Ramos (cell line): ENCODE results near the gene ABCA13.

Experiments
- in situ Hi-C: fragments of 300-500 bp; cut with MboI; formaldehyde crosslinking; loops from one replicate; pipeline ENCODE4 v1.14.3; 2022; ENCODE audit warnings: low sequenced_read_pairs; ENCODE audit not compliant: unreplicated experiment

Gene ABCA13

DNA sequence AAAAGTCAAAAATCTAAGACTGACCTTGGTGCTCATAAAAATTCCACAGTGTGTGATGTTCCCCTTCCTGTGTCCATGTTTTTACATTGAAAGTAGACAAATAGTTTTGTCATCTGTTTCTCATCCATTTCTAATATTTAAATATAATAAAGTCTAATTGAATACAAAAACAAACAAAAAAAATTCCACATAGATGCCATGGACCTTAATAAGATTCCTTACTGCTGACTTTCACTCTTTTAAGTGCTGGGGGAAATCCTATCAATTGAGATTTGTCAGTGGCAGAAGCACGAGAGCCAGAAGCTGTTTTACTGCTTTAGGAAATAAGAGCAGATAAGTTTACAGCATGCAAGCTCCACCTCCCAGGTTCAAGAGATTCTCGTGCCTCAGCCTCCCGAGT, 310.0 kb downstream of the ABCA13 start:
- in situ Hi-C loops: no loop called here

DNA sequence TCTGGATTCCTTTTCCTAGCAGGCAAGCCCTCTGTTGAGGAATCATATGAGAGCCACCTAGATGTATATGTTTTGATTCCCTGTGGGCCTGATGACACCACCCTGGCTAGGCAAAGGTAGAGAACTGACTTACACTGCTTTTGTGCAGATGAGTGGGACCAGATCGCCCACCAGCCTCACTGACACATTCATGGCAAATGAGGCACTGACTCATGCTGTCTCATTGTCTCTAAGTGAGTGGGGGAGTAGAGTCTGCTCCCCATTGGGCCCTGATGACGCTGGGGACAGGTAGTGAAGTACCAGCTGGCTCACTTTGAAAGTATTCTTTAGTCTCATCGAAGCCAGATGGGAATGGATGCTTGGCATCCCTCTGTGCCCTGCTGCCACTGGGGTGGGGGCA, 326.3 kb downstream of the ABCA13 start:
- in situ Hi-C loops: no loop called here

DNA sequence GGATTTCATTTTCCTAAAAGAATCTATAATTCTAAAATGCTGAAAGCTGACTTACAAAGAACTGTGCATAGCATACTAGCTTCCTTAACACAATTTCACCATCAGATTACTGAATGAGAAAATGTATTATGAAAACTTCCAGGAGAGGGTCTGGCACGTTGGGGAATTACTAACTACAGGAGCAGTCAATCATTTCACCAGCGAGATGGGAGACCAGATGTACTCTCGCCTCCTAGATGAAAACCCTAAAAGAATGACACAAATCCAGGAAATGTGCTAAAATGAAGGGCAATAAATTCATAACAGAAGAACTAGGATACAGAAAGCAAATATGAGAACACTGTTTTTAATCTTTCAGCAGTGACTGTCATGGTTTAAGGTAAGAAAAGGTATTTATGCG, 330.8 kb downstream of the ABCA13 start:
- in situ Hi-C loops: no loop called here

DNA sequence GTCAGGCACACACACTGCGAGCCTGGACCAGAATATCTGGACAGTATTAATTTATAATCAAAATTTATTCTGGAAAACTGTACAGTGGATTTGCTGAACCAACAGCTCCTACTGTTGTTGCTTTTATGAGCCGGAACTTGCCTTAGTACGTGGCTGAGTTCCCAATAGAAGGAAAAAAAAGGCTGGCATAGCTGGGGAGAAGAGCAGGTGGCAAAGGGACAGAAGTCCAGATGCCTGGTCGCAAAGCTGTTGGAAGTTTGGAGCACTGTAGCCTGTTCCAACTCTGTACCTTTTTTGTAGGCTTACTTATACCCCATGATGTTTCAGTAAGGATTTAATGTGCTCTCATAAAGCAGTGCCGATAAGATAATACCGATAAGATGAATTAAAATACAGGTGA, 333.8 kb downstream of the ABCA13 start:
- in situ Hi-C loops: no loop called here

DNA sequence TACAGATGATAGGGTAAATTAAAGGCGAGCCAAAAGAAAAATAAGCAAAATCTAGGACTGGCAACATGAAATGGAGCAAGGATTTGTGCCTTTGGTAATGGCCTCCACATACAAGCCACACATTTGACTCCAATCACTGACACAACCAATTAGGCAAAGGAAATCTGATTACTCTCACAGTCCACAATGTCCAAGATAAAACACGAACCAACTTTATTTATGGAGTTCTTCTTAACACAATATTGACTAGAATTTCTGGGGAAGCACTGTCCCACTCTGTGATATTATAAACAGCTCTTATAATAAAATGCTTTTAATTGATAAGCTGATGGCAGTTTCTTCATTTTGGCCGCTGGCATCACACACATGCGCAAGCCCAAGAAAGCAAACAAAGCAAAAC, 334.2 kb downstream of the ABCA13 start:
- in situ Hi-C loops: no loop called here

DNA sequence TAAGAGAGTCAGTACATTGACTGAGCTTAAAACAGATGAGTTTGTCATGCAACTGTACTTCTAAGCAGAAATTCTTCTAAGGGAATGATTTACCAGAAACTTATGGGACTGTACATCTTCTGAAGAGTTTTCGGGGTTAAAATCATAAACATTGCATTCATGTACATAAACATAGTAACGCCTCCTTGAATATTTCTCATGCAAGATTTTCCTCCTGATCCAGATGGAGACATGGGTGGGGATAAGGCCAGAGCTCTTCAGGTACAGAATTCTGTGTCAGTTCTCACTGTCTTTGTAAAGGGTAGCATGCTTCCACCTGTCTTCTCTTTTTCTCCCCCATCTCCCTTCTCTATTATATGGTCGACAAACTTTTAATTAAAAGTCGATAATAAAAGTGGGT, 335.3 kb downstream of the ABCA13 start:
- in situ Hi-C loops: no loop called here

DNA sequence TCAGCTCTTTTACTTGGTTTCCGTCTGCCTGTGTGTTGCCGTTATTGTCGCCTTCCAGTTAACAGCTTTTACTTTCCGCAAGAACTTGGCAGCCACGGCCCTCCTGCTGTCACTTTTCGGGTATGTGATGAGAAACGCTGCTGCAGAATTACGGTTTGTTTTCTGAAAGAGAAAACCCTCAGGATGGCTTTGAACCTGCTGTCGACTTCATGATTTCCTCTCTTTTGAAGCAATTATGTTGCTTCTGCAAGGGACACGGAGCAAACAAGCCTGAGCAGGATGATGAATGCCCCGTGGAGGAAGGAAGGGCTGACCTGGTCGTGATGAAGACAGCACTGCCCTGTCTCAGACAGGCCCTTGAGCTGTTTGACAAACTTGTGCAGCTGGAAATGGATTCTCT, 339.8 kb downstream of the ABCA13 start:
- in situ Hi-C loops: no loop called here

DNA sequence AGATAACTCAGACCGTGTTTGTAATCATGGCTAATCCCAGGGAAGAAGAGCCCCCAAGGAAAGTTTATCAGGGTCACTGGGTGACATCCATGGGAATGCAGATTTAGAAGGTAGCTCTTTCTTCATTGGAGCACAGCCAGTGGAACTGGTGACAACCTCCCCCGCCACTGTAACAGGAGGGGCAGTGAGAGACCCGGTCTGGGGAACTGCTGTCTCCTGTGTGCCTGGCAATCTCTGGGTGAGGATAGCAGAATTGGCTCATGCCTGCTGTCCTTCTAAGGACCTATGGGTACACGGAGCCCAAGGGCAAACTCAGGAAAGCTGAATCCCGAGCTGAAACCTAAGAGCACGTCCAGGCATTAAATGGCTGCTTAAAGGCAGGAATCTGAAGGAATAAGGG, 341.6 kb downstream of the ABCA13 start:
- in situ Hi-C loops: no loop called here

DNA sequence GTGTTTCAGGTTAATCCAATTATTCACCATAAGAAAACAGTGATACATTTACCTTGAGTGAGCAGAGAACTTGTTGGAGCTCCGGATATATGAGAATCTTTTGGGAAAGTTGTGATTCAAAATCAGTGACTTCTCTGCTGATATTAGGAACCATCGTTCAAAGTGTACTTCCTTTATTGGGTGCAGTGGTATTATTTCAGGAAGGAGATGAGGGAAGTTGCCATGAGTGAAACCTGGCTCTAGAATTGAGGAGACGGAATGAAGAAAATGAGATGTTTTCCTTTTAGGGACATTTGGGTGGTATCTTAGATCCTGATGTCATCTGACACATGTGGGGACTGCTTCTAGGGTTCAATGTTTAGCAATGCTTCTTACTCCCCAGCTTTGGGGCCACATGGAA, 343.9 kb downstream of the ABCA13 start:
- in situ Hi-C loops: no loop called here

DNA sequence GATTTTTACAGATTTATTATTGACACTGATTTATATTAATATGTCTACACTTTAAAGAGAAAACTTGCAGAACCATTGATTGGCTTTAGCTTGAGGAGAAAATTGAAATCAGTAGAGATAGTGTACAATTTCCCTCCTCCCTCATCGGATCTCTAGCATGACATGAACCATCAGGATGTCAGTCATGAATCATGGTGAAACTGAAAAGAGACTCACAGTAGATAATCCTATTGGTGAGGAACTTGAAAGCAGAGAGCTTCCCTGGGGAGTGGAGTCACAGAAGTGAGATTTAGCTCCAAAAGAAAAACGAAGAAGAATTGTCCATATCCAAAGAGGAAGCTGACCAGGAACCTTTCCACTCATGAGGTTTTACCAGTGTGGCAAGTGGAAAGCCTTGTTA, 346.8 kb downstream of the ABCA13 start:
- in situ Hi-C loops: no loop called here

DNA sequence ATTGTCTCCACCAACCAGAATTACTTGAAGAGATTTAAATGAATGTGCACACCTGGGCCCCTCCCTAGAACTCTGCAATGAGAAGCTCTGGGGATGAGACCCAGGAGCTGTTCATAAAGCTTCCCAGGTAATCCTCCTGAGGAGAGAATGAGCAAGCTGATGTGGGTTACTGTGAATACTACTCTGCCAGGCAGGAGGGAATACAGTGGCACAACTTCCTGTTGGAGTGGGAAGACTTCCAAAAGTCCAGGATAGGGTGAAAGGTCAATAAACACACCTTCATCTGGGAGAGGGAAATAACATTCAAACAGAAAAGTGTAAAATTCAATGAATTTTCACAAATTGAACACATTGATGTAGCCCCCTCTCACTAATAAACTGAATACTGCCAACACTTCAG, 351.4 kb downstream of the ABCA13 start:
- in situ Hi-C loops: no loop called here

DNA sequence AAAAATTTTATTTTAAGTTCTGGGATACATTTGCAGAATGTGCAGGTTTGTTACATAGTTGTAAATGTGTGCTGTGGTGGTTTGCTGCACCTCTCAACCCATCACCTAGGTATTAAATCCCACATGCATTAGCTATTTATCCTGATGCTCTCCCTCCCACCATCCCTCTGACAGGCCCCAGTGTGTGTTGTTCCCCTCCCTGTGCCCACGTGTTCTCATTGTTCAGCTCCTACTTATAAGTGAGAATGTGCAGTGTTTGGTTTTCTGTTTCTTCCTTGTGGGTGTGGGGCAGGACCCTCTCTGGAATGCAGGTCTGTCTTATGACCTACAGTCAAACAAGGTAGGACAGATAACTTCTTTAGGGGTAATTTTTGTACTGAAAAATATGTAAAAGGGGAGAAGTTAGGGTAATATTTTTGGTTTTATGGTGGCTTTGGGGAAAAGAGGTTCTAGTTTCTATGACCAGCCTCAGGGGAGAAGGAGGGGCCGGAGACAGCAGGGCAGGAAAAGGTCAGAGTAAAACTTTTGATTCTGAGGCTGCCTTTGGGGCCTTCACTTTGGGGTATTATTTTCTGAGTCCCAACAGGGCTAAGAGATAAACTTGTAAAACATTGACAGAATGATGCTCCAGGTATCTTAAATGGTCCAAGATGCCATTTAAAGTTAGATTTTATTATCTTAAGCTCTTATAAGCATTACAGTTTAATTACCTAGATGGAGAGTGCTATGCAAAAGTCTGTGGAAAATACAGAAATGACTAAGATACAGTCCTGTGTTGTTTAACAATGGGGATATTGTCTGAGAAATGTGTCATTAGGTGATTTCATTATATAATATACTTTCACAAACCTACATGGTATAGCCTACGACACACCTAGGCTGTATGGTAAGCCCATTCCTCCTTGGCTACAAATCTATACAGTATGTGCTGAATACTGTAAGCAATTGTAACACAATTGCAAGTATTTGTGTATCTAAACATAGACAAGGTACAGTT, 354.8 kb downstream of the ABCA13 start:
- in situ Hi-C loops: no loop called here

DNA sequence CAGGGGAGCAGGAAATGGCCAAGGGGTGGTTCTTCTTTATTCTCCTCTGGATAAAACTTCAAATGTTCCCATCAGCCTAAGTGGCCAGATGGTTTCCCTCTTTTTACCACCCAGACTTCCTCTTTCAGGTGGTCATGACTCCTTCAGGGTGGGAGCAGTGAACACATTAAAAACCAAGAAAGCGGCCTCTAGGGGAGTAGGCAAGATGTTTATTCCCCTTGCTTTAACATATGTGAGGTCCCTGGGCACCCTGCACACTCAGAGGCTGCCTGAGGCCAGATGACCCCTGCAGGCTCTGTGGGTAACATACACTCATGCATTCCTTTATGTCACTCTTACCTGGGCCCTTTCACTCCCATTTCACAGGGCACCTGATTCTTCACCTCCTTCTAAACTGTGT, 357.4 kb downstream of the ABCA13 start:
- in situ Hi-C loops: no loop called here

DNA sequence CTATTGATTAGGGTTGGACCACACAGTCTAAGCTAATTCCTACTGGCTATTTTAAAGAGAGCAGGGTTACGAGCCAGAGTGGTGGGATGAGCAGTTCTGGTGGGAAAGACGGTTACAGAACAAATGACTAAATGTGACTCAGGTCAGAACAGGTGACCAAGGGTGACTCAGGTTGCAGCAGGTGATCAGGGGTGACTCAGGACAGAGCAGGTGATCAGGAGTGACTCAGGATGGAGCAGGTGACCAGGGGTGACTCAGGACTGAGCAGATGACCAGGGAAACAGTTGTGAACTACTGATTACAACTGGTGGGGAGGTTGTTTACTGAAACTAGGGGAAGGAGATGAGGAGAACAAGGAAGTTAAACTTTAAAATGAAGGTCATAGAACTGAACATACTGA, 366.3 kb downstream of the ABCA13 start:
- in situ Hi-C loops: no loop called here

DNA sequence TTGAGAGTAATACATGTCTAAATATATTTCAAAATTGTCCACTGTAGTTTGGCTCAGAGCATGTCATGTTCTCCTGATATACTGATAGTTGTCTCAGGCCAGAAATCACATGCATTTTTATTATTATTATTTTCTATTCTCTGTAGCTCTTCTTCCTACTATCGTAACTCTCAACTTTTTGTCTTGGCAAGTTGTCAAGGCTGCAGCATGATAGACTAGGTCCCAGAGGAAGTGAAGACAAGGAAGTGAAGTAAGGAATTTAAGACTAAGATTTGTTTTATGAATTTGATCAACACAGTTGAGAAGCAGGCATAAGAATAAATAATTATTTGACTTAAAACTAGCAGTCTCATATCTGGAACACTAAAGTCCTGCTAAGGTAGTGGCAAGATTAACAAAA, 369.5 kb downstream of the ABCA13 start:
- in situ Hi-C loops: no loop called here

DNA sequence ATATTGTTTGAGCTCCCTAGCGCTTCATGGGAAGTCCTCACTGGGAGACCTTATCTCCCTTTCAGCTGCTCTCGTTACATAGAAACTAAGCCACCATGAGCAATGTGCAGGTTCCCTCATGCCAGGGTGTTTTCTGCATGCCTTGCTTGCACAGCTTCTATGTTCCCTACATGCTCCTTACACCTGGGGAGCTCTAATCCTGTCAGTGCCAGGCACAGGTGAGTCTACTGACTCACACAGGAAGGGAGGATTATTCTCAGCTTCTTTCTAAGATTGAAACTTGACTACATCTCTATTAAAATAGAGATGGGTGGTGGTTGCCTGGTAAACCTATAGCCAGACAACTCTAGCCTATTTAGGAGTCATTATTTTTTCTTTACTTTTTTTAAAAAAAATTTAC, 377.4 kb downstream of the ABCA13 start:
- in situ Hi-C loops: no loop called here

DNA sequence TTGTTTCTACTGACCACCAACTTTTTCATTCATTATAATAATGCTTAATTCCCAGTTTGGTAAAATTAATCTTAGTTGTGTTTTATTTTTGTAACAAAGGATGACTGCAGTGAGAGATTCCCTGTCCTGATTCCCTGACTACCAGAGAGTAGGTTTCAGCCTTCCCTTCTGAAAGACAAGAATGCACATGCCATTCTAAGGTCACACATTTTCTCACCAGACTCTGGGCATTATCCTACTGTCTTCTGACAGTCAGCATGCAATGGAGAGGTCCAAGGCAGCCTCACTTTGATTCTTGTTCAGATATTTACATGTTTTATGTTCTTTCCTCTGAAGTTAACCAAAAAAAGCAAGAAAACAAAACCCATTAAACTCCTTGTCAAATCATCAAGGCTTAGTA, 380.4 kb downstream of the ABCA13 start:
- in situ Hi-C loops: no loop called here

DNA sequence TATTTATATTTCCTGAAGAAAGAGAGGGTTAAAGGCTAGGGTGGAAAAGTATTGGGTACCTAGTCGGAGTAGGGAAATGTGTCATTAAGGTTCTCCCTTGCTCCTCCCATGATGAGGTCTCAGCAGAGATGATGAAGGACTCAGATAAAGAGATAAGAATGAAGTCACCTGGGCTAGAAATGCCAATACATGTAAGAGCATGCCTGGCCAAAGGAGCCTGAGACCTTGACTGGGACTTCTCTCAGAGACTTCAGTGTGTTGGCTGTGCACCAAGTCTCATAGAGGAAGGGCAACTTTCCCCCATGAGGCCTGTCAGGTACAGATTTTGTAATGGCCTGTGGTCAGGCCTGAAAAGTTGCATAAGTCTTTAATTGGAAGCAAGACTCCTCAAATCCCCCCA, 392.1 kb downstream of the ABCA13 start:
- in situ Hi-C loops: no loop called here

DNA sequence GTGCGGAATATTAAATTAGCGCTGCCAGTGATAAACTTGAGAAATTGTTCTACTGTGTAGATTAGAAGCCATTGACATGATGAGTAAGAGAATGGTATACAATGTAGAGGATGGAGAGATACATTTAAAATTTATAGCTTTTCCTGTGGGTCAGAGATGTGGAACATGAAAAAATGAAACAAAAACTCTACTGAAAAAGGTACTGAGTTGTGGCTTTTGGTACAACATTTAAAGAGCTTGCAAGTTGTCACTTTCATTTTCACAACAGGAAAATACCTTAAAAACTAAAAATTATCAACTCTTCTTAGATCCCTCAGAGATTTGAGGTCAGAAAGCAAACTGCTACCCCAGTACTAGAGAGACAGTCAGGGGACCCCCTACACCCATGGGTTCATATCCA, 404.3 kb downstream of the ABCA13 start:
- in situ Hi-C loops: no loop called here

DNA sequence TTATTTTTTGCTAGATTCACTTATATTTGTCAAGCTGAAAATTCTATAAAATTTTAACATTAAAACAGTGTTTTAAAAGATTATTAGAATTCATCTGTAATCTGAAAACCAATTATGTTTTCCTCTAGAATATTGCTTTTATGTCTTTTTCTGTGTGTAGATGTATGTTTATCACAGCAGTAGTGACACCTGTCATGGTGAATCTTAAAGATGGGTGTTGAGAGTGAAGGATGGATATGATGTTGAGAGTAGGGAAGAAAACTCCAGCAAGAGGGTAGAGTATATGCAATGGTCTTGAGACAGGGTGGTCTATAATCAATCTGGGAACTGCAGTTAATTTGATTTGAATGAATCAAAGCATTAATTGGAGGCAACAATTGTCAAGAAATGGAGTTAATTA, 416.2 kb downstream of the ABCA13 start:
- in situ Hi-C loops: no loop called here

DNA sequence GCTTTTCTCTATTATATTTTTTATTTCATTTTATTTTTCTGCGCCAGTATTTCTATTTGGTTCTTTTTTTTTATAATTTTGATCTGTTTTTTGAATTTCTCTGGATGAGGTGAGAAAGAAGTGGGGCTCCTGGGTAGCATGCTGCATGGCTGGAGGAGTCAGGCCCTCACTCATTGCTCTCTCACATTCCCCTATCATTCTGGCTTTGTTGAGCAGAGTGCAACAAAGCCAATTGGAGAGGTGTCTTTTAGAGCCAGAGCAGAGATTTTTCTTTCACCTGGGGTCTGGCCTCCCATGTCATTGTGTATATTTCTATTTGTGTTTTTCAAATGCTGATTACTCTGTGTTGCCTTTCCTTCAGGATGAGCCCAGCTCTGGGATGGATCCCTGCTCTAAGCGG, 423.1 kb downstream of the ABCA13 start:
- in situ Hi-C loops: no loop called here

DNA sequence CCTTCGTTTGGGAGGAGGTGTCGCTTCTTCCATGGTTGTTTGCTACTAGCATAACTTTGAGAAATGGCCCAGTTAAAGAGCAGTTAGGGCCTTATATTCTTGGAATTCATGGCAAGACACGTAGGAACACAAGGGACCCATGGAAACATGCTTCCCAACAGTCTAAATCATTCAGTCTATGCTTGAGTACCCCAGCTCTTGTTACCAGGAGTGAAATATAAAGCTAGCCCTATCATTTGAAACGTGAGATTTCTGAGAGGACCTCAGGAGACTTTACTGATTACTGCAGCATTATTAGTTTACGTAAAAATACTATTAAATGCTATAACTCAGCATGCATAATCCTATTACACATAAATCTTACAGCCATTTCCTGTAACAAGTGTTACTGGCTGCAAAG, 424.5 kb downstream of the ABCA13 start:
- in situ Hi-C loops: no loop called here
